Measurements from ENCODE around the gene PARD6B. TPM values are rescaled to one million over a fixed set of nuclear protein-coding genes. Genes with fewer than 3 reads are reported as not detected.
"Not testable (repeated sequence)": the region's sequence is repeated elsewhere in the genome, so short reads cannot be mapped to it uniquely, and the experiment has no call there.

PARD6B gene
- total RNA-seq, 1 donor from 2014 or later, result 4.5 TPM

GRCh38 chr20:50743087-50743486 lies 11.7 kb downstream of the PARD6B start:
- intact Hi-C loops (cut with micrococcal nuclease), result no loop called here

GRCh38 chr20:50744143-50744792 lies 12.9 kb downstream of the PARD6B start:
- intact Hi-C loops (cut with micrococcal nuclease), result no loop called here

- intact Hi-C loops (cut with micrococcal nuclease), result loop anchor here (5.0 kb wide), 1 partner anchor 158 kb away; no protein-coding TSS in a partner anchor
Observed at GRCh38 chr20:50745634-50746137, 14.3 kb downstream of the PARD6B start.

GRCh38 chr20:50746138-50746940 lies 15.0 kb downstream of the PARD6B start:
- intact Hi-C loops (cut with micrococcal nuclease), result loop anchor here (5.0 kb wide), 1 partner anchor 159 kb away; no protein-coding TSS in a partner anchor

- intact Hi-C loops (cut with micrococcal nuclease), result loop anchor here (5.0 kb wide), 1 partner anchor 160 kb away; no protein-coding TSS in a partner anchor
Observed at GRCh38 chr20:50747275-50747674, 15.9 kb downstream of the PARD6B start.

- intact Hi-C loops (cut with micrococcal nuclease), result no loop called here
Observed at GRCh38 chr20:50750145-50750671, 18.8 kb downstream of the PARD6B start.

GRCh38 chr20:50753152-50753551 lies 21.8 kb downstream of the PARD6B start:
- intact Hi-C loops (cut with micrococcal nuclease), result no loop called here

GRCh38 chr20:50754420-50754819 lies 23.0 kb downstream of the PARD6B start:
- intact Hi-C loops (cut with micrococcal nuclease), result no loop called here

GRCh38 chr20:50756447-50756846 lies 25.1 kb downstream of the PARD6B start:
- intact Hi-C loops (cut with micrococcal nuclease), result no loop called here

- intact Hi-C loops (cut with micrococcal nuclease), result no loop called here
Observed at GRCh38 chr20:50758469-50758868, 27.1 kb downstream of the PARD6B start.

GRCh38 chr20:50758992-50759391 lies 27.6 kb downstream of the PARD6B start:
- intact Hi-C loops (cut with micrococcal nuclease), result no loop called here

GRCh38 chr20:50759678-50760077 lies 28.3 kb downstream of the PARD6B start:
- intact Hi-C loops (cut with micrococcal nuclease), result no loop called here

- intact Hi-C loops (cut with micrococcal nuclease), result no loop called here
Observed at GRCh38 chr20:50762045-50762422, 30.7 kb downstream of the PARD6B start.

GRCh38 chr20:50762435-50763220 lies 31.2 kb downstream of the PARD6B start:
- intact Hi-C loops (cut with micrococcal nuclease), result no loop called here

GRCh38 chr20:50763550-50764458 lies 32.4 kb downstream of the PARD6B start:
- intact Hi-C loops (cut with micrococcal nuclease), result not testable (repeated sequence)

GRCh38 chr20:50765251-50765650 lies 33.9 kb downstream of the PARD6B start:
- intact Hi-C loops (cut with micrococcal nuclease), result not testable (repeated sequence)

GRCh38 chr20:50765674-50766073 lies 34.3 kb downstream of the PARD6B start:
- intact Hi-C loops (cut with micrococcal nuclease), result no loop called here

- intact Hi-C loops (cut with micrococcal nuclease), result not testable (repeated sequence)
Observed at GRCh38 chr20:50766955-50767809, 35.8 kb downstream of the PARD6B start.

- intact Hi-C loops (cut with micrococcal nuclease), result not testable (repeated sequence)
Observed at GRCh38 chr20:50768991-50769390, 37.6 kb downstream of the PARD6B start.

Measured in T-helper 2 cell treated with Interferon-gamma antibody and Interleukin-4, amounts not matched to agents 100 ng/mL and 5 ng/mL, for 36 hours (primary cell).